Measurements from ENCODE around the gene HDDC3. TPM values are rescaled to one million over a fixed set of nuclear protein-coding genes. Genes with fewer than 3 reads are reported as not detected.
"Not testable (repeated sequence)": the region's sequence is repeated elsewhere in the genome, so short reads cannot be mapped to it uniquely, and the experiment has no call there.

HDDC3 gene
- total and polyA plus RNA-seq, 3 experiments from 2014 or later: 34.7 to 43.5 (median 39.5) TPM

- H3K9me3 Mint-ChIP-seq: no peaks in the 10 kb centered on the region
- peak overlapping the region; percentile 66 for H3K4me3 ChIP-seq (ENCODE audit: low read length)
- peak; percentile 75 to 89 (median 78) for DNase-seq
- CTCF ChIA-PET: interaction anchor here (0.7 to 9.8 kb wide), 23 partner anchors 8 to 701 kb away, joined by 3 to 251 read pairs (median 6); partner anchors contain the start of genes CIB1, GDPGP1, MAN2A2 and RCCD1
- H3K27ac Mint-ChIP-seq: peak overlapping the region; percentile 91 to 99 (median 96)
- H3K36me3 ChIP-seq (ENCODE audit: insufficient read depth, low read length): peaks cover 3% of the 10 kb centered on the region
- H3K4me1 Mint-ChIP-seq: peaks cover 41 to 59% (median 45%) of the 10 kb centered on the region in 3 donors
- no peaks in the 10 kb centered on the region for H3K9me3 ChIP-seq (ENCODE audit: low read length)
- peaks cover 55% of the 10 kb centered on the region for H3K4me1 ChIP-seq (ENCODE audit: insufficient read depth, low read length)
- H3K4me3 Mint-ChIP-seq: peak overlapping the region; percentile 88 to 97 (median 89)
- H3K27ac ChIP-seq (ENCODE audit: low read depth, low read length): peak overlapping the region; percentile 53
- no peaks in the 10 kb centered on the region for H3K27me3 ChIP-seq (ENCODE audit: insufficient read depth, low read length, poor library complexity, severe bottlenecking)
- no peaks in the 10 kb centered on the region for H3K27me3 Mint-ChIP-seq
- peaks cover 0 to 34% (median 3%) of the 10 kb centered on the region in 3 donors for H3K36me3 Mint-ChIP-seq
- POLR2A ChIA-PET: interaction anchor here (0.5 to 2.5 kb wide), 9 partner anchors 9 to 547 kb away, joined by 3 to 25 read pairs (median 4); partner anchors contain the start of genes BLM, IQGAP1, MAN2A2 and RCCD1
These were observed 2.1 kb upstream of the HDDC3 start for GRCh38 chr15:90934256-90934948.

- H3K9me3 Mint-ChIP-seq: no peaks in the 10 kb centered on the region
- Histone ChIP-seq H3K27me3 (ENCODE audit: insufficient read depth, low read length, poor library complexity, severe bottlenecking) (no peaks in the 10 kb centered on the region), H3K4me3 (ENCODE audit: low read length) (no peak overlapping the region), H3K9me3 (ENCODE audit: low read length) (no peaks in the 10 kb centered on the region), H3K36me3 (ENCODE audit: insufficient read depth, low read length) (no peaks in the 10 kb centered on the region), H3K4me1 (ENCODE audit: insufficient read depth, low read length) (peaks cover 60% of the 10 kb centered on the region), H3K27ac (ENCODE audit: low read depth, low read length) (no peak overlapping the region)
- ChIA-PET POLR2A (interaction anchor here (1.2 to 5.9 kb wide), 2 partner anchors 31 to 932 kb away, joined by 5 to 63 read pairs; partner anchors contain the start of genes MAN2A2 and ZNF710), CTCF (interaction anchor here (0.9 to 9.8 kb wide), 20 partner anchors 9 to 702 kb away, joined by 3 to 251 read pairs (median 11); partner anchors contain the start of genes BLM, FES, MAN2A2 and RCCD1)
- H3K27me3 Mint-ChIP-seq: no peaks in the 10 kb centered on the region
- peaks cover 0 to 29% (median 3%) of the 10 kb centered on the region in 3 donors for H3K36me3 Mint-ChIP-seq
- H3K4me1 Mint-ChIP-seq: peaks cover 46 to 61% (median 52%) of the 10 kb centered on the region in 3 donors
- DNase-seq: no peak
- peak overlapping the region in 6 of 7 donors; percentile 29 to 88 (median 53) for H3K4me3 Mint-ChIP-seq
- H3K27ac Mint-ChIP-seq: peak overlapping the region in 7 of 8 donors; percentile 40 to 97 (median 79)
These were observed 952 bp upstream of the HDDC3 start for GRCh38 chr15:90933301-90933700.

GRCh38 chr15:90932660-90932991 is 277 bp upstream of the HDDC3 start:
- no peaks in the 10 kb centered on the region for H3K9me3 Mint-ChIP-seq
- peaks cover 46 to 61% (median 53%) of the 10 kb centered on the region in 3 donors for H3K4me1 Mint-ChIP-seq
- no peaks in the 10 kb centered on the region for H3K27me3 ChIP-seq (ENCODE audit: insufficient read depth, low read length, poor library complexity, severe bottlenecking)
- H3K36me3 Mint-ChIP-seq: peaks cover 0 to 24% (median 3%) of the 10 kb centered on the region in 3 donors
- H3K4me3 ChIP-seq (ENCODE audit: low read length): no peak overlapping the region
- POLR2A ChIA-PET: interaction anchor here (0.5 to 5.9 kb wide), 7 partner anchors 17 to 931 kb away, joined by 3 to 63 read pairs (median 5); partner anchors contain the start of genes MAN2A2, NGRN, RCCD1 and ZNF710
- peak overlapping the region; percentile 93 for H3K27ac ChIP-seq (ENCODE audit: low read depth, low read length)
- DNase-seq: no peak
- CTCF ChIA-PET: interaction anchor here (0.9 to 9.8 kb wide), 33 partner anchors 10 to 701 kb away, joined by 3 to 251 read pairs (median 6); partner anchors contain the start of genes BLM, FES, MAN2A2 and NGRN
- peak overlapping the region; percentile 81 to 99 (median 93) for H3K27ac Mint-ChIP-seq
- no peaks in the 10 kb centered on the region for H3K36me3 ChIP-seq (ENCODE audit: insufficient read depth, low read length)
- no peaks in the 10 kb centered on the region for H3K27me3 Mint-ChIP-seq
- H3K4me1 ChIP-seq (ENCODE audit: insufficient read depth, low read length): peaks cover 60% of the 10 kb centered on the region
- no peaks in the 10 kb centered on the region for H3K9me3 ChIP-seq (ENCODE audit: low read length)
- H3K4me3 Mint-ChIP-seq: peak overlapping the region; percentile 57 to 99 (median 98)

GRCh38 chr15:90931575-90931827 is 848 bp downstream of the HDDC3 start:
- CTCF ChIA-PET: interaction anchor here (0.7 to 9.8 kb wide), 35 partner anchors 9 to 700 kb away, joined by 3 to 251 read pairs (median 6); partner anchors contain the start of genes BLM, CIB1, FES and GDPGP1
- H3K27me3 ChIP-seq (ENCODE audit: insufficient read depth, low read length, poor library complexity, severe bottlenecking): no peaks in the 10 kb centered on the region
- Mint-ChIP-seq H3K36me3 (peaks cover 0 to 21% (median 3%) of the 10 kb centered on the region in 3 donors), H3K4me3 (peak overlapping the region; percentile 88 to 99 (median 98)), H3K4me1 (peaks cover 42 to 57% (median 48%) of the 10 kb centered on the region in 3 donors), H3K9me3 (no peaks in the 10 kb centered on the region), H3K27me3 (no peaks in the 10 kb centered on the region), H3K27ac (peak overlapping the region; percentile 95 to 99 (median 98))
- DNase-seq: no peak
- peak overlapping the region; percentile 93 for H3K27ac ChIP-seq (ENCODE audit: low read depth, low read length)
- H3K4me1 ChIP-seq (ENCODE audit: insufficient read depth, low read length): peaks cover 55% of the 10 kb centered on the region
- no peaks in the 10 kb centered on the region for H3K36me3 ChIP-seq (ENCODE audit: insufficient read depth, low read length)
- POLR2A ChIA-PET: interaction anchor here (1.0 to 5.9 kb wide), 6 partner anchors 17 to 214 kb away, joined by 3 to 63 read pairs (median 6); partner anchors contain the start of genes BLM, MAN2A2 and RCCD1
- H3K9me3 ChIP-seq (ENCODE audit: low read length): no peaks in the 10 kb centered on the region
- peak overlapping the region; percentile 99 for H3K4me3 ChIP-seq (ENCODE audit: low read length)

- H3K36me3 ChIP-seq (ENCODE audit: insufficient read depth, low read length): no peaks in the 10 kb centered on the region
- no peaks in the 10 kb centered on the region for H3K9me3 ChIP-seq (ENCODE audit: low read length)
- Mint-ChIP-seq H3K4me3 (peak overlapping the region; percentile 88 to 99 (median 98)), H3K27ac (peak overlapping the region; percentile 95 to 99 (median 99)), H3K36me3 (peaks cover 0 to 16% (median 0%) of the 10 kb centered on the region in 3 donors), H3K27me3 (no peaks in the 10 kb centered on the region), H3K4me1 (peaks cover 37 to 52% (median 43%) of the 10 kb centered on the region in 3 donors), H3K9me3 (no peaks in the 10 kb centered on the region)
- H3K4me1 ChIP-seq (ENCODE audit: insufficient read depth, low read length): peaks cover 50% of the 10 kb centered on the region
- ChIA-PET POLR2A (interaction anchor here (0.6 to 5.9 kb wide), 7 partner anchors 16 to 214 kb away, joined by 4 to 63 read pairs (median 5); partner anchors contain the start of genes BLM, MAN2A2 and RCCD1), CTCF (interaction anchor here (0.8 to 9.8 kb wide), 30 partner anchors 9 to 700 kb away, joined by 3 to 251 read pairs (median 6); partner anchors contain the start of genes BLM, CIB1, GDPGP1 and MAN2A2)
- peak in 1 of 5 donors; percentile 4 for DNase-seq
- H3K4me3 ChIP-seq (ENCODE audit: low read length): peak overlapping the region; percentile 99
- H3K27ac ChIP-seq (ENCODE audit: low read depth, low read length): peak overlapping the region; percentile 93
- H3K27me3 ChIP-seq (ENCODE audit: insufficient read depth, low read length, poor library complexity, severe bottlenecking): no peaks in the 10 kb centered on the region
These were observed 1.3 kb downstream of the HDDC3 start for GRCh38 chr15:90930861-90931574.

DNA sequence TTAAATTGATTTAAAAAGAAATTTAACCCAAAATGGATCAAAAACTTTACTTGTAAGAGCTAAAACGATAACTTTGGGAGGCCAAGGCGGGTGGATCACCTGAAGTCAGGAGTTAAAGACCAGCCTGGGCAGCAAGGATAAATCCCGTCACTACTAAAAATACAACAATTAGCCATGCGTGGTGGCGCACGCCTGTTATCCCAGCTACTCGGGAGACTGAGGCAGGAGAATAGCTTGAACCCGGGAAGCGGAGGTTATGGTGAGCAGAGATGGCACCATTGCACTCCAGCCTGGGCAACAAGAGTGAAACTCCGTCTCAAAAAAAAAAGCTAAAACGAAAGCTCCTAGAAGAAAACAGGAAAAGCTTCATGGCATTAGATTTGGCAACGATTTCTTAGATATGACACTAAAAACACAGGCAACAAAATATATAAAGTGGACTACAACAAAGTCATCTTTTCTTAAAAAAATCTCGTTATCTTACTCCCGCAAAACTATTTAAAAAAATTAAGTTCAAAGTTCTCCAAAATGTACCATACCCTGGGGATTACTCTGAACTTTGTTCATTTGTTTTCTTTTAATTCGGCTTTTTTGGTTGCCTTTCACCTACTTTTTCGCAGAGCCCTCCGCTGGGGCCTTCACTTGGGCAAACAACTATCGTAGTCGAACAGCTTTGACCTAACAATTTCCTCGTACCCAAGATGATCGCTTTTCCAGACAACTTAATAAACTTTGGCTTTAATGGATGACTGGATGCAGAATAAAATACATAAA is 2.9 kb downstream of the HDDC3 start:
- H3K27me3 Mint-ChIP-seq: no peaks in the 10 kb centered on the region
- H3K4me3 Mint-ChIP-seq: peak overlapping the region; percentile 88 to 99 (median 98)
- DNase-seq: no peak
- Histone ChIP-seq H3K4me1 (ENCODE audit: insufficient read depth, low read length) (peaks cover 41% of the 10 kb centered on the region), H3K36me3 (ENCODE audit: insufficient read depth, low read length) (no peaks in the 10 kb centered on the region), H3K4me3 (ENCODE audit: low read length) (peak overlapping the region; percentile 99), H3K9me3 (ENCODE audit: low read length) (no peaks in the 10 kb centered on the region), H3K27me3 (ENCODE audit: insufficient read depth, low read length, poor library complexity, severe bottlenecking) (no peaks in the 10 kb centered on the region), H3K27ac (ENCODE audit: low read depth, low read length) (peak overlapping the region; percentile 93)
- H3K27ac Mint-ChIP-seq: peak overlapping the region; percentile 94 to 99 (median 98)
- peaks cover 33 to 40% (median 38%) of the 10 kb centered on the region in 3 donors for H3K4me1 Mint-ChIP-seq
- no peaks in the 10 kb centered on the region for H3K9me3 Mint-ChIP-seq
- ChIA-PET CTCF (interaction anchor here (1.3 to 9.8 kb wide), 6 partner anchors 9 to 104 kb away, joined by 3 to 251 read pairs (median 6); partner anchors contain the start of genes MAN2A2 and RCCD1), POLR2A (interaction anchor here (1.5 to 5.9 kb wide), 2 partner anchors 26 to 27 kb away, joined by 6 to 63 read pairs; partner anchors contain the start of genes MAN2A2 and RCCD1)
- peaks cover 0 to 10% (median 0%) of the 10 kb centered on the region in 3 donors for H3K36me3 Mint-ChIP-seq

- H3K4me3 ChIP-seq (ENCODE audit: low read length); H3K36me3 ChIP-seq (ENCODE audit: insufficient read depth, low read length); H3K27me3 Mint-ChIP-seq; H3K9me3 Mint-ChIP-seq; CTCF ChIA-PET; H3K9me3 ChIP-seq (ENCODE audit: low read length); DNase-seq; H3K27ac ChIP-seq (ENCODE audit: low read depth, low read length); H3K27me3 ChIP-seq (ENCODE audit: insufficient read depth, low read length, poor library complexity, severe bottlenecking); H3K36me3 Mint-ChIP-seq: not testable (repeated sequence)
- Mint-ChIP-seq H3K4me1 (peaks cover 28 to 34% (median 31%) of the 10 kb centered on the region in 3 donors), H3K4me3 (peak overlapping the region in 5 of 7 donors; percentile 3 to 86 (median 47)), H3K27ac (peak overlapping the region in 4 of 8 donors; percentile 39 to 63 (median 46))
- POLR2A ChIA-PET: interaction anchor here (5.9 kb wide), 1 partner anchor 26 kb away, joined by 63 read pairs; the partner anchor contains the start of gene MAN2A2
- H3K4me1 ChIP-seq (ENCODE audit: insufficient read depth, low read length): peaks cover 28% of the 10 kb centered on the region
These were observed 4.2 kb downstream of the HDDC3 start for GRCh38 chr15:90928106-90928505.
